GM23248 (cell line): Measurements from ENCODE around the gene MISP3. TPM values are rescaled to one million over a fixed set of nuclear protein-coding genes. Genes with fewer than 3 reads are reported as not detected.

Experiments
- DNase-seq: peaks from one replicate; pipeline ENCODE4 v3.0.0-alpha.2; 2015
- H2AFZ ChIP-seq: fragments of 200-600 bp; sonication (generic); 2 replicates; pipeline ENCODE4 v1.6.1; 2016; ENCODE audit warnings: antibody characterized with exemption
- H3F3A ChIP-seq: fragments of 200-600 bp; sonication (generic); 2 replicates; pipeline ENCODE4 v1.6.1; 2016; ENCODE audit warnings: mild to moderate bottlenecking, antibody characterized with exemption, mixed run types; ENCODE audit not compliant: insufficient read depth
- H3K27ac ChIP-seq: fragments of 200-600 bp; sonication (generic); 2 replicates; pipeline ENCODE4 v1.5.1; 2016; ENCODE audit warnings: mild to moderate bottlenecking
- H3K27me3 ChIP-seq: fragments of 200-600 bp; sonication (generic); replicated peaks from 2 replicates; pipeline ENCODE4 v1.6.1; 2016; ENCODE audit warnings: mild to moderate bottlenecking; ENCODE audit not compliant: insufficient read depth
- H3K36me3 ChIP-seq: fragments of 200-600 bp; sonication (generic); 2 replicates; pipeline ENCODE4 v1.6.1; 2016; ENCODE audit warnings: low read depth, mild to moderate bottlenecking
- H3K4me1 ChIP-seq: fragments of 200-600 bp; sonication (generic); 2 replicates; pipeline ENCODE4 v1.6.1; 2016; ENCODE audit warnings: mild to moderate bottlenecking; ENCODE audit not compliant: insufficient read depth
- H3K4me2 ChIP-seq: fragments of 200-600 bp; sonication (generic); one replicate; pipeline ENCODE4 v1.6.1; 2016; ENCODE audit warnings: mild to moderate bottlenecking; ENCODE audit not compliant: unreplicated experiment
- H3K4me3 ChIP-seq: fragments of 200-600 bp; sonication (generic); 2 replicates; pipeline ENCODE4 v1.5.1; 2016; ENCODE audit warnings: mild to moderate bottlenecking
- H3K79me2 ChIP-seq: fragments of 200-600 bp; sonication (generic); 2 replicates; pipeline ENCODE4 v1.6.1; 2016; ENCODE audit warnings: mild to moderate bottlenecking; ENCODE audit not compliant: insufficient read depth
- H3K9ac ChIP-seq: fragments of 200-600 bp; sonication (generic); 2 replicates; pipeline ENCODE4 v1.6.1; 2016; ENCODE audit warnings: mild to moderate bottlenecking
- H3K9me2 ChIP-seq: fragments of 200-600 bp; sonication (generic); 2 replicates; pipeline ENCODE4 v1.6.1; 2016; ENCODE audit warnings: mixed run types, mild to moderate bottlenecking, moderate library complexity; ENCODE audit not compliant: insufficient read depth
- H3K9me3 ChIP-seq: fragments of 200-600 bp; sonication (generic); one replicate; pipeline ENCODE4 v1.6.1; 2017; ENCODE audit warnings: low read depth
- H4K20me1 ChIP-seq: fragments of 200-600 bp; sonication (generic); 2 replicates; pipeline ENCODE4 v1.6.0; 2016; ENCODE audit not compliant: insufficient read depth
- EZH2 ChIP-seq: fragments of 200-600 bp; sonication (generic); IDR thresholded peaks from 2 replicates; pipeline ENCODE4 v1.6.1; 2018; ENCODE audit warnings: antibody characterized with exemption, mild to moderate bottlenecking; ENCODE audit not compliant: insufficient read depth, poor library complexity, severe bottlenecking
- EZH2phosphoT487 ChIP-seq: fragments of 200-600 bp; sonication (generic); IDR thresholded peaks from 2 replicates; pipeline ENCODE4 v1.6.1; 2018; ENCODE audit warnings: antibody characterized with exemption, moderate library complexity, mild to moderate bottlenecking, low read depth; ENCODE audit not compliant: insufficient read depth
- WGBS, 2 experiments: methylation state at CpG; one replicate each; pipeline ENCODE4 v1.1.6; 2015 to 2017; ENCODE audit warnings: low lambda C conversion rate in 2 of 2, low coverage in 1 of 2; ENCODE audit errors: missing lambda C conversion rate in 2 of 2; 5-methylcytosine and 5-hydroxymethylcytosine counted together
- in situ Hi-C: fragments of 300-500 bp; cut with MboI; formaldehyde crosslinking; loops from 2 replicates; pipeline ENCODE4 v1.15.0; 2020
- polyA plus RNA-seq: library from polyadenylated mRNA; unstranded; fragments of >200 nt; fragmentation: Nextera tagmentation; extraction: Ambion mirVana; gene quantifications from 2 replicates; pipeline ENCODE4 v1.2.1, GENCODE V29; 2016
- total RNA-seq: library from RNA; depleted of rRNA; stranded (reverse); fragments of >200 nt; shearing (Covaris generic); gene quantifications from 2 replicates; pipeline ENCODE4 v1.2.3, GENCODE V29; 2014

Gene MISP3
- total and polyA plus RNA-seq, 2 experiments from 2014 or later: 1.3 to 2.7 TPM

DNA sequence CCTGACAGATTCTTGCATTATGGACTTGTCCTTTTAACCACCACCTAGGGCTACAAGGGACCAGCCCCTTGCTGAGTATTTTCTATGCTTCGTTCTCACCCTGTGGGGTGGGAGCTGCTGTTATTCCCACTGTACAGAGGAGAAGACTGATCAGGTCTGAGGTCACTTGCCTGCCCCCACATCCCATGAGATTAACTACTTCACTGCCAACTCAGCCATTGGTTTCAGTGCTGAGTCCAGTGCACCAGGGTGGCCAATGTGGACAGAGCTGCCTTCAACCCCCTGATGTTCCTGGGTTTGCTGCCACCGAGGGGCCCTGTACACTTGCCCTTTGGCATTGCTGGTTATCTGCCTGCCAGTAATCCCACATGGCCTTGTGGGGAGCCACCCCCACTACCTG lies 38.1 kb downstream of the MISP3 start:
- H3K4me2 ChIP-seq: no peak overlapping the region
- TF ChIP-seq EZH2phosphoT487 (no peak), EZH2 (no peak)
- H3F3A ChIP-seq: no peaks in the 10 kb centered on the region
- H3K27me3 ChIP-seq: no peaks in the 10 kb centered on the region
- in situ Hi-C loops: no loop called here
- no peak overlapping the region for H3K27ac ChIP-seq
- H3K79me2 ChIP-seq: peaks cover 74% of the 10 kb centered on the region
- 51 to 57% methylated on average over 2 of the region's 2 CpGs for WGBS, 2 experiments
- H3K4me1 ChIP-seq: peaks cover 20% of the 10 kb centered on the region
- H2AFZ ChIP-seq: no peak overlapping the region
- no peaks in the 10 kb centered on the region for H3K9me2 ChIP-seq
- no peak overlapping the region for H3K4me3 ChIP-seq
- peaks cover under 1% of the 10 kb centered on the region; the same call in 1 of the 2 replicates for H3K36me3 ChIP-seq
- H3K9me3 ChIP-seq: no peaks in the 10 kb centered on the region
- H3K9ac ChIP-seq: no peak overlapping the region
- no peaks in the 10 kb centered on the region for H4K20me1 ChIP-seq
- DNase-seq: no peak

DNA sequence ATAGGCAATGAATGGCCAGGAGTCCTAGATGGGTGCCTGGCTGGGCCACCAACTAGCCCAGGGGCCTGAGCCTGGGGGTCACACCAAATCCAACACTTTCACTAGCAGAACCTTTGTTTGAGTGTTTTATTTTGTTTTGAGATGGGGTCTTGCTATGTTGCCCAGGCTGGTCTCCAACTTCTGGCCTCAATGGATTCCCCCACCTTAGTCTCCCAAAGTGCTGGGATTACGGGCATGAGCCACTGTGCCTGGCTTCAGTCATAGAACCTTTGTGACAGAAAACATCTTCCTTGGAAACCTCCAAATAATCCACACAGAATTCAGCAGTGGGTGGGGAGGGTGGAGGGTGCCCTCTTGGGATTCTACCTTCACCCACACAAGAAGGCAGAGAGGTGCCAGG lies 38.9 kb downstream of the MISP3 start:
- H3K79me2 ChIP-seq: peaks cover 82% of the 10 kb centered on the region

DNA sequence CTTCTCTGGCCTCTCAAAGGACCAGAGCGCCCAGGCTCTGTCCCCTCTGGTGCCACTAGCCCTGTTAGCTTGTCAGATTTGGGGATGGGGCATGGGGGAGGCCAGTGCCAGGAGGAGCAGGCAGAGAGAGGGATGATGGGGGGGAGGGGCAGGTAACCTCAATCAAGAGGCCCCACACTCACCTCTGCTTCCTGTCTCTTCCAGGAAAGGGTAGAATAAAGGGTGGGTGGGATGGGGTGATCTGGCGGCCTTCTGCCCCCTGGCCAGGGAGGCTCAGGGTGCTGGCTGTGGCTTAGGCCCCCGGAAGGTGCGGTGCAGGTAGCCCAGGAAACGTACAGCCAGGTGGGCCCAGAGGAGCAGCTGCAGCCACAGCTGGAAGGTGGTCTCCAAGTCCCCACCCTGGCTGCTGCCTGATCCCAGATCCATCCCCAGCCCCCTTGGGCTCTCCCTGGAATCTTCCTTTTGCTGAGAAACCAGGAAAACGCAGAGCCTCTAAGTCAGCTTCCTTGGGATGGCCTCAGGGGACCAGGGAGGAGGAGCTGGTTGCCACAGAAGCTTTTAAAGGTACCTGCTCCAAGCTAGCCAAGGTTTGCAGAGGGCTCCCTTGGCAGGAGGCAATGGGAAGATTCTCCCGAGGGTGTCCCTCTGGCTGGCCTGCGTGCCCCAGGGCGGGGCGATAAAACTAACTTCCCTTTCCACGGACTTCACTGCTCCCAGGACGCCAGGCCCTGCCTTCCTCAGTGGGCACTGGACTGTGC lies 39.6 kb downstream of the MISP3 start:
- Histone ChIP-seq H3K9me3 (no peaks in the 10 kb centered on the region), H4K20me1 (no peaks in the 10 kb centered on the region), H3K9me2 (no peaks in the 10 kb centered on the region), H3K4me1 (peaks cover 30% of the 10 kb centered on the region), H3K4me3 (no peak overlapping the region), H3F3A (no peaks in the 10 kb centered on the region), H3K9ac (peak overlapping the region; percentile 43; the same call in 1 of the 2 replicates), H2AFZ (peak overlapping the region; percentile 35), H3K79me2 (peaks cover 89% of the 10 kb centered on the region), H3K36me3 (no peaks in the 10 kb centered on the region), H3K27ac (0 out of 2 replicates have a peak overlapping the region, but pooled peaks have one; percentile 38), H3K4me2 (peak overlapping the region; percentile 44), H3K27me3 (no peaks in the 10 kb centered on the region)
- TF ChIP-seq EZH2 (no peak), EZH2phosphoT487 (no peak)
- DNase-seq: peak; percentile 51
- in situ Hi-C loops: no loop called here
- WGBS, 2 experiments: 44 to 60% methylated on average over 10 to 12 of the region's 12 CpGs

More for the DNA sequence above, 38.9 kb downstream of the MISP3 start:
- Histone ChIP-seq H3F3A (no peaks in the 10 kb centered on the region), H4K20me1 (no peaks in the 10 kb centered on the region), H3K27me3 (no peaks in the 10 kb centered on the region), H3K9me3 (no peaks in the 10 kb centered on the region), H3K9me2 (no peaks in the 10 kb centered on the region), H3K4me3 (no peak overlapping the region), H3K36me3 (no peaks in the 10 kb centered on the region), H2AFZ (no peak overlapping the region), H3K4me1 (peaks cover 28% of the 10 kb centered on the region), H3K4me2 (no peak overlapping the region), H3K27ac (no peak overlapping the region), H3K9ac (no peak overlapping the region)
- TF ChIP-seq EZH2phosphoT487: no peak
- TF ChIP-seq EZH2: no peak
- no peak for DNase-seq
- in situ Hi-C loops: no loop called here
- WGBS, 2 experiments: 100% methylated on average over 1 of the region's 1 CpG

DNA sequence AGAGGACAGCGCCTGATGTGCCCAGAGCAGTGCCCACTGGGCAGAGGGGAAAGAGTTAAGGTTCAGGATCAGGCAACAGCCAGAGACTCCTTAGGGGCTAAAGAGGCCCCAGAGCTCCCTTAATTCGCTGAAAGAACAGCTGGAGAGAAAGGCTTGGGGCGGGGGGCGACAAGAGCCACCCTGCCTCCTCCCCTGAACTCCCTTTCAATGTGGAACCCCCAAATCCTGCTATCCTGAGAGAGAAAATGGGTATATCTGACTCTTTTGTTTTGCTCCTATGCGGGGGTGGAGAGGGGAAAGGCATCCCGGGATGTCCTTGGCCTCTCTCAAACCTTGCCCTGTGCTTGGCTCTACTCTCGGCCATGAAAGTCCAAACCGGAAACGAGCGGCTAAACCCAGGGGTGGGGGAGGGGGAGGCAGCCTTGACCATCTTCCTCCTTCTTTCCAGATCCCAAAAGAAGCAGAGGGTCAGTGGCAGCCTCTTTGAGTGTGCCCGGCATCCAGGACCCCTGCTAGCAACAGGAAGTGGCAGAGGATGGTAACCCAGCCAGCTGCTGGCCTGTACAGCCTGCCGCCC lies 40.3 kb downstream of the MISP3 start:
- H3K27ac ChIP-seq: peak overlapping the region; percentile 38; the same call in 1 of the 2 replicates
- WGBS, 2 experiments: 15 to 36% methylated on average over 10 to 12 of the region's 12 CpGs
- H3K9me3 ChIP-seq: no peaks in the 10 kb centered on the region
- H3K4me2 ChIP-seq: peak overlapping the region; percentile 44
- H3K36me3 ChIP-seq: no peaks in the 10 kb centered on the region
- peak overlapping the region; percentile 43 for H3K9ac ChIP-seq
- peaks cover 30% of the 10 kb centered on the region for H3K4me1 ChIP-seq
- peak overlapping the region; percentile 35 for H2AFZ ChIP-seq
- H3K4me3 ChIP-seq: peak overlapping the region; percentile 10; the same call in 1 of the 2 replicates
- H3F3A ChIP-seq: no peaks in the 10 kb centered on the region
- in situ Hi-C loops: no loop called here
- no peaks in the 10 kb centered on the region for H4K20me1 ChIP-seq
- H3K27me3 ChIP-seq: no peaks in the 10 kb centered on the region
- TF ChIP-seq EZH2phosphoT487 (no peak), EZH2 (no peak)
- peaks cover 90% of the 10 kb centered on the region for H3K79me2 ChIP-seq
- DNase-seq: peak; percentile 53
- H3K9me2 ChIP-seq: no peaks in the 10 kb centered on the region
